Type B pancreatic cell (in vitro differentiated cells): ENCODE data around the gene RSBN1L. TPM values are rescaled to one million over a fixed set of nuclear protein-coding genes. Genes with fewer than 3 reads are reported as not detected.

Experiments used
- DNase-seq: peaks from one replicate; pipeline ENCODE4 v3.0.0; 2021; ENCODE audit warnings: mixed read lengths; ENCODE audit not compliant: unreplicated experiment; ENCODE audit errors: extremely low spot score
- H3K27ac Mint-ChIP-seq: 2 replicates; pipeline ENCODE4 v1.8.0; 2021; ENCODE audit warnings: mild to moderate bottlenecking, mixed read lengths
- H3K27me3 Mint-ChIP-seq: 2 replicates; pipeline ENCODE4 v1.8.0; 2021; ENCODE audit warnings: mixed read lengths
- H3K36me3 Mint-ChIP-seq: 2 replicates; pipeline ENCODE4 v1.8.0; 2021; ENCODE audit warnings: mixed read lengths
- H3K4me1 Mint-ChIP-seq: one replicate; pipeline ENCODE4 v1.8.0; 2021; ENCODE audit warnings: mixed read lengths; ENCODE audit not compliant: unreplicated experiment
- H3K4me3 Mint-ChIP-seq: 2 replicates; pipeline ENCODE4 v1.8.0; 2021; ENCODE audit warnings: mild to moderate bottlenecking, mixed read lengths
- H3K9me3 Mint-ChIP-seq: 2 replicates; pipeline ENCODE4 v1.8.0; 2021; ENCODE audit warnings: mixed read lengths
- CTCF ChIP-seq: fragments of 200-600 bp; sonication (generic); conservative IDR thresholded peaks from 2 replicates; pipeline ENCODE4 v1.5.0; 2021; ENCODE audit warnings: antibody characterized with exemption, mild to moderate bottlenecking
- total RNA-seq: library from RNA; stranded (reverse); gene quantifications from 2 replicates; pipeline ENCODE4 v1.2.1, GENCODE V29; 2021; ENCODE audit warnings: low replicate concordance

RSBN1L gene
- total RNA-seq, 1 donor from 2014 or later = 20.4 TPM

- Mint-ChIP-seq H3K4me3 (peak overlapping the region; percentile 27), H3K9me3 (peaks cover 11% of the 10 kb centered on the region), H3K27me3 (no peaks in the 10 kb centered on the region), H3K4me1 (peaks cover 8% of the 10 kb centered on the region), H3K36me3 (peaks cover 42% of the 10 kb centered on the region), H3K27ac (peak overlapping the region; percentile 20)
- TF ChIP-seq CTCF = no peak
- DNase-seq = no peak
These were observed 116.0 kb downstream of the RSBN1L start for GRCh38 chr7:77812290-77812685.

GRCh38 chr7:77813180-77813579, 116.9 kb downstream of the RSBN1L start:
- Mint-ChIP-seq H3K4me1 (peaks cover 8% of the 10 kb centered on the region), H3K27ac (no peak overlapping the region), H3K27me3 (no peaks in the 10 kb centered on the region), H3K9me3 (peaks cover 5% of the 10 kb centered on the region), H3K36me3 (peaks cover 37% of the 10 kb centered on the region), H3K4me3 (no peak overlapping the region)
- no peak for TF ChIP-seq CTCF
- no peak for DNase-seq

- peaks cover 61% of the 10 kb centered on the region for H3K36me3 Mint-ChIP-seq
- DNase-seq = no peak
- H3K27me3 Mint-ChIP-seq = no peaks in the 10 kb centered on the region
- no peak overlapping the region for H3K4me3 Mint-ChIP-seq
- peaks cover 26% of the 10 kb centered on the region for H3K9me3 Mint-ChIP-seq
- H3K4me1 Mint-ChIP-seq = no peaks in the 10 kb centered on the region
- no peak for TF ChIP-seq CTCF
- no peak overlapping the region for H3K27ac Mint-ChIP-seq
These were observed 122.8 kb downstream of the RSBN1L start for GRCh38 chr7:77819021-77819420.

GRCh38 chr7:77820967-77821366, 124.7 kb downstream of the RSBN1L start:
- H3K4me1 Mint-ChIP-seq = no peaks in the 10 kb centered on the region
- DNase-seq = no peak
- H3K9me3 Mint-ChIP-seq = peaks cover 32% of the 10 kb centered on the region
- no peak for TF ChIP-seq CTCF
- H3K36me3 Mint-ChIP-seq = peaks cover 64% of the 10 kb centered on the region
- H3K27me3 Mint-ChIP-seq = no peaks in the 10 kb centered on the region
- no peak overlapping the region for H3K4me3 Mint-ChIP-seq
- H3K27ac Mint-ChIP-seq = no peak overlapping the region

DNA sequence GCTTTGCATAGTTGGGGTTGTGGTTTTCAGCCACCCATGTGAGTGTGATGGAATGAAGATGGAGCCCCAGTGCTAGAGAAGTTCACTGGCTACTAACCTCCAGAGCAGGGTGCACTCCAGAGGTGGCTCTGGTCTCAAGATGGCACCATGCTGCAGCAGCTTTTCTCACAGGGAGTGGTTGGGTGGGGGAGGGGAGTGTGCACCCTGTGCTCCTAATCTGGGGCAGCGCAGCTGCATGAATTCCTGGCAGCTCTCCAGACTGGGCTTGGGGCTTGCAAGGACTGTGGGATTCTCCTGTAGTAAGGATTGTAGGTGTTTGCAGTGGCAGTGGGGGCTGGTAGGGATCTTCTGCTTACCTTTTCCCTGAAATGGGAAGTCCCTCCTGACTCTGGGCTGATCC, 126.0 kb downstream of the RSBN1L start:
- no peak for TF ChIP-seq CTCF
- Mint-ChIP-seq H3K27ac (no peak overlapping the region), H3K9me3 (peaks cover 32% of the 10 kb centered on the region), H3K27me3 (no peaks in the 10 kb centered on the region), H3K36me3 (peaks cover 54% of the 10 kb centered on the region), H3K4me1 (no peaks in the 10 kb centered on the region), H3K4me3 (no peak overlapping the region)
- DNase-seq = no peak

GRCh38 chr7:77823787-77824186, 127.5 kb downstream of the RSBN1L start:
- Mint-ChIP-seq H3K9me3 (peaks cover 27% of the 10 kb centered on the region), H3K27me3 (no peaks in the 10 kb centered on the region), H3K4me3 (no peak overlapping the region), H3K4me1 (peaks cover 4% of the 10 kb centered on the region), H3K27ac (no peak overlapping the region), H3K36me3 (peaks cover 45% of the 10 kb centered on the region)
- no peak for DNase-seq
- no peak for TF ChIP-seq CTCF
